Endothelial cell (in vitro differentiated cells): Measurements from ENCODE around the gene RBM19. TPM values are rescaled to one million over a fixed set of nuclear protein-coding genes. Genes with fewer than 3 reads are reported as not detected.

Source experiments
- DNase-seq: peaks from one replicate; pipeline ENCODE4 v3.0.0; 2021; ENCODE audit warnings: low spot score
- H3K27ac Mint-ChIP-seq: one replicate; pipeline ENCODE4 v1.8.0; 2021; ENCODE audit warnings: mixed read lengths, inconsistent platforms; ENCODE audit not compliant: unreplicated experiment
- H3K27me3 Mint-ChIP-seq: one replicate; pipeline ENCODE4 v1.8.0; 2021; ENCODE audit warnings: mild to moderate bottlenecking, moderate library complexity, mixed read lengths, inconsistent platforms; ENCODE audit not compliant: unreplicated experiment
- H3K36me3 Mint-ChIP-seq: one replicate; pipeline ENCODE4 v1.8.0; 2021; ENCODE audit warnings: mild to moderate bottlenecking, low read depth, mixed read lengths, inconsistent platforms; ENCODE audit not compliant: unreplicated experiment
- H3K4me1 Mint-ChIP-seq: one replicate; pipeline ENCODE4 v1.8.0; 2021; ENCODE audit warnings: mild to moderate bottlenecking, mixed read lengths, inconsistent platforms; ENCODE audit not compliant: unreplicated experiment
- H3K4me3 Mint-ChIP-seq: one replicate; pipeline ENCODE4 v1.8.0; 2021; ENCODE audit warnings: mild to moderate bottlenecking, mixed read lengths, inconsistent platforms; ENCODE audit not compliant: unreplicated experiment
- H3K9me3 Mint-ChIP-seq: one replicate; pipeline ENCODE4 v1.8.0; 2021; ENCODE audit warnings: mixed read lengths, inconsistent platforms; ENCODE audit not compliant: unreplicated experiment
- CTCF ChIP-seq: fragments of 200-600 bp; sonication (generic); IDR thresholded peaks from one replicate; pipeline ENCODE4 v1.5.0; 2021; ENCODE audit warnings: antibody characterized with exemption; ENCODE audit not compliant: unreplicated experiment
- total RNA-seq: library from RNA; stranded (reverse); fragmentation: NEBNext Ultra II Directional; extraction: Animal tissue kit (Norgen Biotek cat#: 25700); gene quantifications from one replicate; pipeline ENCODE4 v1.2.1, GENCODE V29; 2021; ENCODE audit not compliant: unreplicated experiment

The RBM19 gene
- total RNA-seq, 1 donor from 2014 or later, result 27.4 TPM

GRCh38 chr12:113991224-113992044 is 25.3 kb upstream of the RBM19 start:
- no peak overlapping the region for H3K4me3 Mint-ChIP-seq
- H3K4me1 Mint-ChIP-seq, result no peaks in the 10 kb centered on the region
- H3K36me3 Mint-ChIP-seq, result no peaks in the 10 kb centered on the region
- no peak for TF ChIP-seq CTCF
- no peak overlapping the region for H3K27ac Mint-ChIP-seq
- peaks cover 4% of the 10 kb centered on the region for H3K27me3 Mint-ChIP-seq
- DNase-seq, result no peak
- H3K9me3 Mint-ChIP-seq, result no peaks in the 10 kb centered on the region

- H3K27ac Mint-ChIP-seq, result no peak overlapping the region
- no peaks in the 10 kb centered on the region for H3K4me1 Mint-ChIP-seq
- TF ChIP-seq CTCF, result no peak
- no peak for DNase-seq
- no peaks in the 10 kb centered on the region for H3K36me3 Mint-ChIP-seq
- H3K27me3 Mint-ChIP-seq, result peaks cover 4% of the 10 kb centered on the region
- no peaks in the 10 kb centered on the region for H3K9me3 Mint-ChIP-seq
- no peak overlapping the region for H3K4me3 Mint-ChIP-seq
Observed at GRCh38 chr12:113990250-113991223, 24.4 kb upstream of the RBM19 start.

- Mint-ChIP-seq H3K9me3 (no peaks in the 10 kb centered on the region), H3K36me3 (no peaks in the 10 kb centered on the region), H3K27me3 (peaks cover 4% of the 10 kb centered on the region), H3K27ac (no peak overlapping the region), H3K4me1 (no peaks in the 10 kb centered on the region), H3K4me3 (no peak overlapping the region)
- no peak for TF ChIP-seq CTCF
- no peak for DNase-seq
Observed at GRCh38 chr12:113988976-113989375, 22.9 kb upstream of the RBM19 start.

- no peak overlapping the region for H3K4me3 Mint-ChIP-seq
- H3K27me3 Mint-ChIP-seq, result peaks cover 4% of the 10 kb centered on the region
- H3K27ac Mint-ChIP-seq, result no peak overlapping the region
- H3K4me1 Mint-ChIP-seq, result no peaks in the 10 kb centered on the region
- no peak for TF ChIP-seq CTCF
- H3K36me3 Mint-ChIP-seq, result no peaks in the 10 kb centered on the region
- H3K9me3 Mint-ChIP-seq, result no peaks in the 10 kb centered on the region
- no peak for DNase-seq
Observed at GRCh38 chr12:113988064-113988451, 21.9 kb upstream of the RBM19 start.
